Mucosa of stomach (tissue), 1 donor: ENCODE data around the gene FNBP1.

ENCODE experiments used
- H3K27me3 ChIP-seq: one replicate; pipeline ENCODE4 v1.7.0; 2013; ENCODE audit warnings: mild to moderate bottlenecking, low read length; ENCODE audit not compliant: control insufficient read depth, insufficient read depth
- H3K36me3 ChIP-seq: one replicate; pipeline ENCODE4 v1.7.0; 2013; ENCODE audit warnings: low read length; ENCODE audit not compliant: control insufficient read depth, insufficient read depth
- H3K4me1 ChIP-seq: one replicate; pipeline ENCODE4 v1.7.0; 2013; ENCODE audit warnings: mild to moderate bottlenecking, low read length; ENCODE audit not compliant: control insufficient read depth, insufficient read depth
- H3K4me3 ChIP-seq: one replicate; pipeline ENCODE4 v1.7.0; 2013; ENCODE audit warnings: low read length
- H3K9ac ChIP-seq: one replicate; pipeline ENCODE4 v1.7.0; 2013; ENCODE audit warnings: mild to moderate bottlenecking, low read length, moderate library complexity
- H3K9me3 ChIP-seq: one replicate; pipeline ENCODE4 v1.7.0; 2013; ENCODE audit warnings: mild to moderate bottlenecking, low read length, moderate library complexity; ENCODE audit not compliant: control insufficient read depth
- donor health status: Pancreatic carcinoma.

The FNBP1 gene

GRCh38 chr9:129910628-129911567 lies 132.1 kb downstream of the FNBP1 start:
- Histone ChIP-seq H3K27me3 (no peaks in the 10 kb centered on the region), H3K4me1 (peaks cover 8% of the 10 kb centered on the region), H3K9me3 (no peaks in the 10 kb centered on the region), H3K36me3 (no peaks in the 10 kb centered on the region), H3K4me3 (no peak overlapping the region), H3K9ac (no peak overlapping the region)

GRCh38 chr9:129909851-129910250 lies 133.1 kb downstream of the FNBP1 start:
- no peaks in the 10 kb centered on the region for H3K27me3 ChIP-seq
- no peaks in the 10 kb centered on the region for H3K36me3 ChIP-seq
- H3K4me1 ChIP-seq = peaks cover 8% of the 10 kb centered on the region
- H3K4me3 ChIP-seq = no peak overlapping the region
- H3K9me3 ChIP-seq = no peaks in the 10 kb centered on the region
- no peak overlapping the region for H3K9ac ChIP-seq

GRCh38 chr9:129908906-129909305 lies 134.1 kb downstream of the FNBP1 start:
- H3K9ac ChIP-seq = no peak overlapping the region
- H3K36me3 ChIP-seq = no peaks in the 10 kb centered on the region
- no peak overlapping the region for H3K4me3 ChIP-seq
- no peaks in the 10 kb centered on the region for H3K27me3 ChIP-seq
- H3K9me3 ChIP-seq = no peaks in the 10 kb centered on the region
- H3K4me1 ChIP-seq = peaks cover 8% of the 10 kb centered on the region

GRCh38 chr9:129907201-129907600 lies 135.8 kb downstream of the FNBP1 start:
- Histone ChIP-seq H3K9me3 (no peaks in the 10 kb centered on the region), H3K4me3 (no peak overlapping the region), H3K36me3 (no peaks in the 10 kb centered on the region)

GRCh38 chr9:129906298-129906697 lies 136.7 kb downstream of the FNBP1 start:
- H3K9me3 ChIP-seq = no peaks in the 10 kb centered on the region
- H3K27me3 ChIP-seq = no peaks in the 10 kb centered on the region
- peaks cover 8% of the 10 kb centered on the region for H3K4me1 ChIP-seq
- H3K9ac ChIP-seq = no peak overlapping the region
- H3K36me3 ChIP-seq = no peaks in the 10 kb centered on the region
- no peak overlapping the region for H3K4me3 ChIP-seq

More at GRCh38 chr9:129907201-129907600, 135.8 kb downstream of the FNBP1 start:
- Histone ChIP-seq H3K9ac (no peak overlapping the region), H3K27me3 (no peaks in the 10 kb centered on the region), H3K4me1 (peaks cover 8% of the 10 kb centered on the region)

- H3K36me3 ChIP-seq = no peaks in the 10 kb centered on the region
Observed at GRCh38 chr9:129904734-129905133, 138.3 kb downstream of the FNBP1 start.

GRCh38 chr9:129902740-129903134 lies 140.3 kb downstream of the FNBP1 start:
- no peaks in the 10 kb centered on the region for H3K9me3 ChIP-seq
- H3K36me3 ChIP-seq = no peaks in the 10 kb centered on the region

More at GRCh38 chr9:129904734-129905133, 138.3 kb downstream of the FNBP1 start:
- Histone ChIP-seq H3K4me1 (no peaks in the 10 kb centered on the region), H3K9ac (no peak overlapping the region), H3K4me3 (no peak overlapping the region), H3K9me3 (no peaks in the 10 kb centered on the region), H3K27me3 (no peaks in the 10 kb centered on the region)

GRCh38 chr9:129901993-129902739 lies 140.8 kb downstream of the FNBP1 start:
- Histone ChIP-seq H3K36me3 (no peaks in the 10 kb centered on the region), H3K9ac (no peak overlapping the region)

More at GRCh38 chr9:129902740-129903134, 140.3 kb downstream of the FNBP1 start:
- H3K4me3 ChIP-seq = no peak overlapping the region
- peaks cover 4% of the 10 kb centered on the region for H3K4me1 ChIP-seq
- no peak overlapping the region for H3K9ac ChIP-seq
- H3K27me3 ChIP-seq = no peaks in the 10 kb centered on the region

GRCh38 chr9:129900263-129901027 lies 142.5 kb downstream of the FNBP1 start:
- Histone ChIP-seq H3K36me3 (no peaks in the 10 kb centered on the region), H3K4me1 (peaks cover 4% of the 10 kb centered on the region)

More at GRCh38 chr9:129901993-129902739, 140.8 kb downstream of the FNBP1 start:
- peaks cover 4% of the 10 kb centered on the region for H3K4me1 ChIP-seq
- no peaks in the 10 kb centered on the region for H3K9me3 ChIP-seq
- no peak overlapping the region for H3K4me3 ChIP-seq
- no peaks in the 10 kb centered on the region for H3K27me3 ChIP-seq

GRCh38 chr9:129899620-129900019 lies 143.4 kb downstream of the FNBP1 start:
- no peak overlapping the region for H3K9ac ChIP-seq

More at GRCh38 chr9:129900263-129901027, 142.5 kb downstream of the FNBP1 start:
- Histone ChIP-seq H3K9me3 (no peaks in the 10 kb centered on the region), H3K9ac (no peak overlapping the region), H3K4me3 (no peak overlapping the region), H3K27me3 (no peaks in the 10 kb centered on the region)

GRCh38 chr9:129898185-129898584 lies 144.8 kb downstream of the FNBP1 start:
- Histone ChIP-seq H3K36me3 (no peaks in the 10 kb centered on the region), H3K9ac (no peak overlapping the region), H3K9me3 (no peaks in the 10 kb centered on the region), H3K4me1 (peaks cover 4% of the 10 kb centered on the region), H3K4me3 (no peak overlapping the region), H3K27me3 (no peaks in the 10 kb centered on the region)

More at GRCh38 chr9:129899620-129900019, 143.4 kb downstream of the FNBP1 start:
- Histone ChIP-seq H3K9me3 (no peaks in the 10 kb centered on the region), H3K27me3 (no peaks in the 10 kb centered on the region), H3K36me3 (no peaks in the 10 kb centered on the region), H3K4me1 (peaks cover 4% of the 10 kb centered on the region), H3K4me3 (no peak overlapping the region)
